DND-41 (cell line): Measurements from ENCODE around the gene SEMA4G.

Experiments used
- CTCF ChIP-seq: IDR thresholded peaks from 2 replicates; pipeline ENCODE4 v1.5.1; 2012; ENCODE audit warnings: borderline replicate concordance, low read length, moderate library complexity, mild to moderate bottlenecking; ENCODE audit not compliant: poor library complexity, severe bottlenecking; ENCODE audit errors: extremely low read depth
- EZH2 ChIP-seq: IDR thresholded peaks from 3 replicates; pipeline ENCODE4 v1.6.1; 2012; ENCODE audit warnings: borderline replicate concordance, low read depth, mild to moderate bottlenecking, moderate library complexity, low read length, inconsistent platforms; ENCODE audit not compliant: severe bottlenecking

DNA sequence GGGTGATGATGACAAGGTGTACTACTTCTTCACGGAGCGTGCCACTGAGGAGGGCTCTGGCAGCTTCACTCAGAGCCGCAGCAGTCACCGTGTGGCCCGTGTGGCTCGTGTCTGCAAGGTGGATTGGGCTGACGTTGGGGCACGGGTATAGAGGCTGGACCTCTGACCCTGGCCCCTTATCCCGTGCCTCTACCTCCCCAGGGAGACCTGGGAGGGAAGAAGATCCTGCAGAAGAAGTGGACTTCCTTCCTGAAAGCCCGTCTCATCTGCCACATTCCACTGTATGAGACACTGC, 9.5 kb downstream of the SEMA4G start:
- TF ChIP-seq CTCF = no peak
- TF ChIP-seq EZH2 = no peak
